Fibroblast of mammary gland (primary cell): ENCODE data around the gene MBP.

Experiments
- DNase-seq: peaks from one replicate; pipeline ENCODE4 v3.0.0-alpha.2; 2010; ENCODE audit warnings: low read depth
- H3K4me3 ChIP-seq: 2 replicates; pipeline ENCODE4 v1.5.1; 2011; ENCODE audit warnings: low read depth, mild to moderate bottlenecking, low read length, moderate library complexity; ENCODE audit not compliant: control insufficient read depth
- TF ChIP-seq, protein P1 (sequence below): conservative IDR thresholded peaks from 2 replicates; pipeline ENCODE4 v1.5.1; 2011; ENCODE audit warnings: low read depth, low read length, inconsistent platforms; ENCODE audit not compliant: control insufficient read depth, insufficient read depth

MBP gene

DNA sequence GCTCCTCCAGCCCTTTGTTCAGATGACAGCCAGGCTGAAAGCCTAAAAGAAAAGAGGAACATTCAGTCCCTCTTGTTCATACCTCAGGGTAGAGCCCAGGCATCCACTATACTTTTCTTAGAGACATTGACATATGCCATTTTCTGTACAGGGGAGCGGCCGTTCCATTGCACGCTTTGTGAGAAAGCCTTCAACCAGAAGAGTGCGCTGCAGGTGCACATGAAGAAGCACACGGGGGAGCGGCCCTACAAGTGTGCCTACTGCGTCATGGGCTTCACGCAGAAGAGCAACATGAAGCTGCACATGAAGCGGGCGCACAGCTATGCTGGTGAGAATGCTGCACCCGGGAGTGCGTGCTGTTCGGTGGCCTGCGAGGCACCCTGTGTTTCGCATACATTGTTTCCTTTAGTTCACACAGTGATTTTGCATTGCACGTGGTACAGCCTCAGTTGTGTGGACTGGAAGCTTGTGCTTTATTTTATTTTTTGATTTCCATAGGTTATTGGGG lies 172.0 kb downstream of the MBP start:
- TF ChIP-seq, protein P1, sequence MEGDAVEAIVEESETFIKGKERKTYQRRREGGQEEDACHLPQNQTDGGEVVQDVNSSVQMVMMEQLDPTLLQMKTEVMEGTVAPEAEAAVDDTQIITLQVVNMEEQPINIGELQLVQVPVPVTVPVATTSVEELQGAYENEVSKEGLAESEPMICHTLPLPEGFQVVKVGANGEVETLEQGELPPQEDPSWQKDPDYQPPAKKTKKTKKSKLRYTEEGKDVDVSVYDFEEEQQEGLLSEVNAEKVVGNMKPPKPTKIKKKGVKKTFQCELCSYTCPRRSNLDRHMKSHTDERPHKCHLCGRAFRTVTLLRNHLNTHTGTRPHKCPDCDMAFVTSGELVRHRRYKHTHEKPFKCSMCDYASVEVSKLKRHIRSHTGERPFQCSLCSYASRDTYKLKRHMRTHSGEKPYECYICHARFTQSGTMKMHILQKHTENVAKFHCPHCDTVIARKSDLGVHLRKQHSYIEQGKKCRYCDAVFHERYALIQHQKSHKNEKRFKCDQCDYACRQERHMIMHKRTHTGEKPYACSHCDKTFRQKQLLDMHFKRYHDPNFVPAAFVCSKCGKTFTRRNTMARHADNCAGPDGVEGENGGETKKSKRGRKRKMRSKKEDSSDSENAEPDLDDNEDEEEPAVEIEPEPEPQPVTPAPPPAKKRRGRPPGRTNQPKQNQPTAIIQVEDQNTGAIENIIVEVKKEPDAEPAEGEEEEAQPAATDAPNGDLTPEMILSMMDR, result no peak
- no peak overlapping the region for H3K4me3 ChIP-seq
- DNase-seq, result no peak

DNA sequence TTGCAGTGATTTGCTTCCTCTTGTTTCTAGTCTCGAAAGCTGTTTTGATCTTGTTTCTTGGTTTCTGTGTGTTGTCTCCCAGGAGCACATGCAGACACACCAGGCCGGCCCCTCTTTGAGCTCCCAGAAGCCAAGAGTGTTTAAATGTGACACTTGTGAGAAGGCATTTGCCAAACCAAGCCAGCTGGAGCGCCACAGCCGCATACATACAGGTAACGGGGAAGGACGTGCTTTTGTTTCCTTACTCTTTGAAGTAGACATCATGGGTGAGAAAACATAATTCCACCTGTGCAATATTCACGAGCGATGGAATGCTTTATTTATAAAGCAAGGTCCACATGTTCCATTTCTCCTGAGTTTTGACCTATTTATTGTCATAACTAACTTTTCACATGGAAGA lies 173.0 kb downstream of the MBP start:
- no peak for DNase-seq
- H3K4me3 ChIP-seq, result no peak overlapping the region
- TF ChIP-seq, protein P1, result no peak

DNA sequence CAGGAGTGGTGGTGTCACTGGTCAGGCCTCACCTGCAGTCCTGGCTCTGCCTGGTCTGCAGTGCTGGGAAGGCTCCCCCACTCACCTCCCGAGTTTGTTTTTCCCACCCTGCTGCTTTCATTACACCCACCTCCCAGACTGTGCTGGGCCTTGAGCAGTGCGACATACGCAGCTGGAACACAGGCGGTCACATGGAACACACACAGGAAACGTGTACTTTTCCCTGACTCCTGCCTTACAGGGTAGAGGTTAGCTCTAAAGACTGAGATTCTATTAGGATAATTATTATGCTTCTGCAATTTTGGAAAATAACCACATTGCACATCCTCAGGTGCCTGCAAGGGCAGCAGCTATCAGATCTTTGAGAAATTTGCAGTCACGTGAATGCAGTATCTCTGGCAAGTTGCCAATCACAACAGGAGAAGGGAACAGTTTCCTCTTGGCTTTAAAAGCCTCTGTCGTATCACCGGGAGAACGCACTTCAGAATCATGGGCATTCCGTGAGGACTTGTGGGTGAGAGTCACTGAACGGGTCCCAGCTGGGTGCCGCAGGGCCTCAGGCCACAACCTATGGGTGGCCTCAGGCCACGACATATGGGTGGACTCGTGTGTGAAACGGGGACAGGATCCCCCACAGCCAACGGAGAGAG lies 173.8 kb downstream of the MBP start:
- no peak for DNase-seq
- TF ChIP-seq, protein P1, result no peak
- H3K4me3 ChIP-seq, result no peak overlapping the region

DNA sequence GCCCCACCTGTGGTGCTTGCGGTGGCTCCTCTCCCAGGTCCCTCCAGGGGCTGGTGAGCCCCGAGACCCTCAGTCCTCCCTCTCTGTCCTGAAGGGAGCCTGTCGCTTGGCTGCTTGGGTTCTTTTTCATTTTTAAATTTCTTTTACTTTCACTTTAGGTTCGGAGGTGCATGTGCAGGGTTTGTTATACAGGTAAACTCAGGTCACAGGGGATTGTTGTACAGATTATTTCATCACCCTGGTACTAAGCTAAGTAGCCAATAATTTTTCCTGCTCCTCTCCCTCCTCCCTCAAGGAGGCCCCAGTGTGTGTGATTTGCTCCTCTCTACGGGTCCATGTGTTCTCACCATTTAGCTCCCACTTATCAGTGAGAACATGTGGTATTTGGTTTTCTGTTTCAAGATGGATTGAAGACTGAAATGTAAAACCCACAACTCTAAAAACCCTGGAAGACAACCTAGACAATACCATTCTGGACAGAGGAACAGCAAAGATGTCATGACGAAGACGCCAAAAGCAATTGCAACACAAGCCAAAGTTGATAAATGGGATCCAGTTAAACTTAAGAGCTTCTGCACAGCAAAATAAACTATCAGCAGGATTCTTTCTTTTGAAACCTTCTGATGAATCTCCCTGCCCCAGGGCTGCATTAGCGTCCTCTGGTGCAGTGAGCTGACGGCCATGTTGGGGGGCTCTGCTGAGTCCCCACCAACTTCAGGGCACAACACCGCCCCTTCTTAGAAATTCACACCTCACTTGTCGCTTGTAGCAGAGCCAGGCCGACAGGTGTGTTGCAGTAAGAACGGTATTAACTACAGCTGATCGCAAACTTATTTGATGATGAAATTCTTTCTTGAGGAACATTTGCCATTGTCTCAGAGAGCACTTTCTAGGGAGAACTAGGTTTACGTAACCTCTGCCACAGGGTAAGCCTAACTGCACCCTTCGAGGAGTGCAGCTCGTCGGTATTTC lies 174.9 kb downstream of the MBP start:
- TF ChIP-seq, protein P1, result no peak
- H3K4me3 ChIP-seq, result no peak overlapping the region
- DNase-seq, result no peak

DNA sequence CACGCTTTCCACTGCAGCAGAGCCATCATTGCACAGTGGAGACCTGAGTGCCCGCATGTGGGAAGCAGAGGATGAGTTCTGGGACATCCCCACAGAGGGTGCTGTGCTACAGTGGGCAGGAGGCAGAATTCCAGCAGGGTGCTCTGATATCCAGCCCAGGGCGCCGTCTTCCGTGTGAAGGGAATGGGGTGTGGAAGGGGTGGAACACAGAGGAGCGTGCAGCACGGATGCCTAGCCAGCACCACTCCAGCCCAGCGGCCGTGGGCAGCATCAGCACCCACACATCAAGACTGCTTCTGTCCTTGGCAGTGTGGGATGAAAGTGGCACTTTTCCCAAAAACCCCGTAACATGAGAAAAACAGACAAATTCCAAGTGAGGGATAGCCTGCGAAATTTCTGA lies 175.9 kb downstream of the MBP start:
- TF ChIP-seq, protein P1, result no peak
- DNase-seq, result no peak
- H3K4me3 ChIP-seq, result no peak overlapping the region

DNA sequence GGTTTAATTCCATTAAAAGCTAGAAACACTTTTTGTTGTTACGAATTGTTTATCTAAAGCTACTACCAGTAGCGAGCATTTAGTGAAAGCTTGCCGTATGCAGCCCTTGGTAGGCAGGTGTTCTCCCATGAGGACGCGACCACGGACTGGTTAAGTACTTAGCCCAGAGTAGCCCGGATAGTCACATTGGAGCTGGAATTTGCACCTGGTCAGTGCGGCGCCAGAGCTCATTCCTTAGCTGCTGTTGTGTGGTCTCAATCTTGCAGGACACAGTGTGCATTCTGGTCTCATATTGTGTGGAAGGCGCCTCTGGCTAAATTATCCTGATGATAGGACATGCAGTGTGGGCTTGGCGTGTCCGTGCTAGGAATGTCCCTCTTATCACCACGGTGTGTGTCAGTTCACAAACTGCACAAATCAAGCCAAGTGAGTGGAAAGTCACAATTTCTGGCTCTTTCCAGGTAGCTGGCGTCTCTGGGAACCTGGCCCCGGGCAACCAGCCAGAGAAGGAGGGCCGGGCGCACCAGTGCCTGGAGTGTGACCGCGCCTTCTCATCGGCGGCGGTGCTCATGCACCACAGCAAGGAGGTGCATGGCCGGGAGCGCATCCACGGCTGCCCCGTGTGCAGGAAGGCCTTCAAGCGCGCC lies 176.9 kb downstream of the MBP start:
- H3K4me3 ChIP-seq, result no peak overlapping the region
- no peak for DNase-seq
- TF ChIP-seq, protein P1, result no peak
